SU-DHL-6 (cell line): ENCODE data around the gene KATNB1.

Experiments
- CTCF ChIP-seq: fragments of 200-600 bp; sonication (generic); IDR thresholded peaks from one replicate; pipeline ENCODE4 v1.5.1; 2017; ENCODE audit warnings: antibody characterized with exemption, mild to moderate bottlenecking, low read length, moderate library complexity; ENCODE audit not compliant: insufficient read depth, poor library complexity, severe bottlenecking
- EZH2phosphoT487 ChIP-seq: fragments of 200-600 bp; sonication (generic), shearing (Covaris generic); conservative IDR thresholded peaks from 2 replicates; pipeline ENCODE4 v1.6.1; 2018; ENCODE audit warnings: mild to moderate bottlenecking, antibody characterized with exemption, low read length, moderate library complexity, mixed read lengths

- TF ChIP-seq CTCF, result no peak
- no peak for TF ChIP-seq EZH2phosphoT487
Measured at GRCh38 chr16:57738844-57739243, 3.3 kb downstream of the KATNB1 start.
